Amniotic epithelial cell (primary cell): Measurements from ENCODE around the gene EIPR1.
"Not testable (repeated sequence)": the region's sequence is repeated elsewhere in the genome, so short reads cannot be mapped to it uniquely, and the experiment has no call there.

ENCODE experiments used
- DNase-seq: peaks from one replicate; pipeline ENCODE4 v3.0.0-alpha.2; 2010; ENCODE audit warnings: low read depth

Gene EIPR1

GRCh38 chr2:3211256-3212060, 166.2 kb downstream of the EIPR1 start:
- DNase-seq = no peak

GRCh38 chr2:3210257-3210656, 167.4 kb downstream of the EIPR1 start:
- no peak for DNase-seq

GRCh38 chr2:3209258-3209657, 168.4 kb downstream of the EIPR1 start:
- no peak for DNase-seq

- no peak for DNase-seq
Measured at GRCh38 chr2:3208591-3208990, 169.0 kb downstream of the EIPR1 start.

GRCh38 chr2:3208179-3208578, 169.4 kb downstream of the EIPR1 start:
- DNase-seq = no peak

- DNase-seq = no peak
Measured at GRCh38 chr2:3207091-3207491, 170.5 kb downstream of the EIPR1 start.

- no peak for DNase-seq
Measured at GRCh38 chr2:3205845-3206244, 171.8 kb downstream of the EIPR1 start.

GRCh38 chr2:3204031-3204821, 173.4 kb downstream of the EIPR1 start:
- no peak for DNase-seq

- DNase-seq = no peak
Measured at GRCh38 chr2:3203497-3204019, 174.1 kb downstream of the EIPR1 start.

GRCh38 chr2:3202926-3203325, 174.7 kb downstream of the EIPR1 start:
- no peak for DNase-seq

- no peak for DNase-seq
Measured at GRCh38 chr2:3201281-3201680, 176.3 kb downstream of the EIPR1 start.

- peak; percentile 23 for DNase-seq
Measured at GRCh38 chr2:3200420-3200939, 177.1 kb downstream of the EIPR1 start.

- no peak for DNase-seq
Measured at GRCh38 chr2:3199627-3200345, 177.8 kb downstream of the EIPR1 start.

- not testable (repeated sequence) for DNase-seq
Measured at GRCh38 chr2:3198671-3199192, 178.9 kb downstream of the EIPR1 start.

- no peak for DNase-seq
Measured at GRCh38 chr2:3198119-3198518, 179.5 kb downstream of the EIPR1 start.

- no peak for DNase-seq
Measured at GRCh38 chr2:3197308-3197707, 180.3 kb downstream of the EIPR1 start.

GRCh38 chr2:3196716-3197115, 180.9 kb downstream of the EIPR1 start:
- DNase-seq = no peak

GRCh38 chr2:3195641-3196476, 181.8 kb downstream of the EIPR1 start:
- DNase-seq = peak; percentile 67

GRCh38 chr2:3194828-3195227, 182.8 kb downstream of the EIPR1 start:
- DNase-seq = no peak

GRCh38 chr2:3193443-3194330, 183.9 kb downstream of the EIPR1 start:
- peak; percentile 36 for DNase-seq
